AG04449 (cell line): ENCODE data around the gene ZSCAN18.

Source experiments
- CTCF ChIA-PET: fragments of 350-600 bp; formaldehyde crosslinking; extraction: SDS; loops from one replicate; lab custom pipeline; 2021; ENCODE audit warnings: antibody characterized with exemption; lab: Yijun Ruan, JAX
- POLR2A ChIA-PET: fragments of 400-600, 350-600 bp; formaldehyde crosslinking; extraction: SDS; loops from one replicate; lab custom pipeline; 2020; ENCODE audit warnings: antibody characterized with exemption, inconsistent platforms; lab: Yijun Ruan, JAX
- DNase-seq: peaks from one replicate; pipeline ENCODE4 v3.0.0-alpha.2; 2010; ENCODE audit warnings: low read depth, low spot score
- H3K4me3 ChIP-seq: 2 replicates; pipeline ENCODE4 v1.5.1; 2011; ENCODE audit warnings: low read depth, mild to moderate bottlenecking, control low read depth, low read length
- TF ChIP-seq, protein P1 (sequence below): IDR thresholded peaks from one replicate; pipeline ENCODE4 v1.5.1; 2011; ENCODE audit warnings: mild to moderate bottlenecking, moderate library complexity, low read length, control low read depth, inconsistent platforms; ENCODE audit not compliant: insufficient read depth; ENCODE audit errors: missing control alignments

Gene ZSCAN18

DNA sequence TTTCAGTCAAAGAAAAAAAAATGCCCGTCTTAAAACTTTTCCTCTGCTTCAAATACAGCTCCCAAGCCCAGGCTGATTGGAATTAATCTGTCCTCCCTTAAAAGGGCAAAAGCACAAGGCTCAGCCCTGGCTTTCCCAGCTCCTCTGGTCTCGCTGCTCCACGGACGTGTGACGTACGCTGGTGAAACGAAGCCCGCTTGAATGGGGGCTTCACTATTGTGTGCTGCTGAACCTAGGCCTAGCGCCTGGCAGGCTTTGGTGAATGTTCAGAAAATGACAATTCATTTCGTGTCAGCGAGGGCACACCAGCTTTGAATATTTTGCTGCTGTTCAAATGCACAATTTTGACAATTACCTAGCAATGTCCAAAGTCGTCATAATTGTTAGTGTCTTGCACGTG lies 39.6 kb downstream of the ZSCAN18 start:
- no peak for DNase-seq
- CTCF ChIA-PET, result no interaction called here

DNA sequence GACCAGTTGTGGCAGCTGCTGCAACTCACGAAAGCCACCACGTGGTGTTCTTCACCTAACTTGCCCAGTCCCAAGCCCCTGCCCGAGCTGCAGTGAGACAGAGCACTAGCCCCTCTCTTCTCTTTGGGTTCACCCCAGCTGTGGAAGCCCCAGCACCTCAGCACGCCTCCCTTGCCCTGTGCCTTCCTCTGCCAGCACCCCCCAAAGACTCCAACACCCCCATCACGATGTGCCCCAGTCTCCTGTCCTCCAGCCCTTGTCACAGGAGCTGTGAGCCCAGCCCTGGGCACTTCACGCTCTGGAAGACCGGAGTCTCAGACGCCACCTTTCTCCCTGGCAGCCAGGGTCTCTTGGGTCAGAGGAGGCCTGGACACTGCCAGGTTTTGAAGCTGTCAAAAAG lies 41.2 kb downstream of the ZSCAN18 start:
- TF ChIP-seq, protein P1, sequence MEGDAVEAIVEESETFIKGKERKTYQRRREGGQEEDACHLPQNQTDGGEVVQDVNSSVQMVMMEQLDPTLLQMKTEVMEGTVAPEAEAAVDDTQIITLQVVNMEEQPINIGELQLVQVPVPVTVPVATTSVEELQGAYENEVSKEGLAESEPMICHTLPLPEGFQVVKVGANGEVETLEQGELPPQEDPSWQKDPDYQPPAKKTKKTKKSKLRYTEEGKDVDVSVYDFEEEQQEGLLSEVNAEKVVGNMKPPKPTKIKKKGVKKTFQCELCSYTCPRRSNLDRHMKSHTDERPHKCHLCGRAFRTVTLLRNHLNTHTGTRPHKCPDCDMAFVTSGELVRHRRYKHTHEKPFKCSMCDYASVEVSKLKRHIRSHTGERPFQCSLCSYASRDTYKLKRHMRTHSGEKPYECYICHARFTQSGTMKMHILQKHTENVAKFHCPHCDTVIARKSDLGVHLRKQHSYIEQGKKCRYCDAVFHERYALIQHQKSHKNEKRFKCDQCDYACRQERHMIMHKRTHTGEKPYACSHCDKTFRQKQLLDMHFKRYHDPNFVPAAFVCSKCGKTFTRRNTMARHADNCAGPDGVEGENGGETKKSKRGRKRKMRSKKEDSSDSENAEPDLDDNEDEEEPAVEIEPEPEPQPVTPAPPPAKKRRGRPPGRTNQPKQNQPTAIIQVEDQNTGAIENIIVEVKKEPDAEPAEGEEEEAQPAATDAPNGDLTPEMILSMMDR, result no peak
- no peak overlapping the region for H3K4me3 ChIP-seq
- no peak for DNase-seq
- POLR2A ChIA-PET, result no interaction called here
- CTCF ChIA-PET, result no interaction called here

More for the DNA sequence above, 39.6 kb downstream of the ZSCAN18 start:
- TF ChIP-seq, protein P1, result no peak
- H3K4me3 ChIP-seq, result no peak overlapping the region
- POLR2A ChIA-PET, result no interaction called here

DNA sequence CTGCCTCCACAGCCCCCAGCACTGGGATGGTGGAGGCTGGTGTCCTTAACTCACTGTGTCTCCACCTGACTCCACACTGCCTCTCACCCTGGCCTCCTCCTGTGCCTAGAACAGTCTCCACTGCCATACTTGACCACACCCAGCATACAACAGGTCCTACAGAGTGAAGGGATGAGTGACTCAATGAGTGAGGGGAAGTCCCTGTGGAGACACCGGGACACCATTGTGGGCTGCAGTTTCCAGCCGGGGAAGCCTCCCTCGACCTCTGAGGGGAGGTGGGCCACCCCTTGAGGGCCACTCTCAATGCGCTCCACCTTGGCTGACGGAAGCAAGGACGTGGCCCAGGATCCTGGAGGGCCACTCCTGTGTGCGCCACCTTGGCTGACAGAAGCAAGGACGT lies 41.8 kb downstream of the ZSCAN18 start:
- DNase-seq, result no peak
- ChIA-PET POLR2A (no interaction called here), CTCF (no interaction called here)
- TF ChIP-seq, protein P1, result no peak
- H3K4me3 ChIP-seq, result no peak overlapping the region

- ChIA-PET CTCF (no interaction called here), POLR2A (no interaction called here)
- H3K4me3 ChIP-seq, result peak overlapping the region; percentile 30
- TF ChIP-seq, protein P1, result no peak
- DNase-seq, result no peak
These were observed 42.8 kb downstream of the ZSCAN18 start for GRCh38 chr19:58054901-58055874.

- TF ChIP-seq, protein P1, result no peak
- ChIA-PET POLR2A (no interaction called here), CTCF (no interaction called here)
- H3K4me3 ChIP-seq, result no peak overlapping the region
- no peak for DNase-seq
These were observed 44.4 kb downstream of the ZSCAN18 start for GRCh38 chr19:58053480-58054156.

DNA sequence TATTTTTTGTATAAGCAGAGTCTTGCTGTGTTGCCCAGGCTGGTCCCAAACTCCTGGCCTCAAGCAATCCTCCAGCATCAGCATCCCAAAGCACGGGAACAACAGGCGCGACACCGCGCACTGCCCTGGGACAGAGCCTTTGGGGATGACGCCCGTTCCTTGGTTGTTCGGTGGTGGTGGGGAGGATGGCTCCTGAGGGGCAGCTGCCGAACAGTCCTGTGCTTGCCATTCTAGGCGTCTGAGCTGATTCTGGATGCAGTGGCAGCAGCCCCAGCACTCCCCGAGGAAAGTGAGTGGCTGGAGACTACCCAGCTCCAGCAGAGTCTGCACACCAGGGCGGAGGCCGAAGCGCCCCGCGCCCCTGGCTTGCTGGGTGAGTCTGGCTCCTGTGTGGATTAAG lies 45.8 kb downstream of the ZSCAN18 start:
- H3K4me3 ChIP-seq, result no peak overlapping the region
- ChIA-PET CTCF (no interaction called here), POLR2A (no interaction called here)
- no peak for DNase-seq
- TF ChIP-seq, protein P1, result no peak
